HCT116 (cell line): ENCODE data around the gene WWTR1.

ENCODE experiments used
- CTCF ChIP-seq, 3 experiments: fragments of 200-600 bp in 1 of 3; sonication (generic) in 1 of 3; IDR thresholded peaks in 2 of 3; conservative IDR thresholded peaks in 1 of 3; 2 replicates each; pipeline ENCODE4 v1.5.1; 2012 to 2017; ENCODE audit warnings: low read depth in 2 of 3, low read length in 2 of 3, antibody characterized with exemption in 1 of 3, borderline replicate concordance in 1 of 3, control low read depth in 1 of 3, mild to moderate bottlenecking in 1 of 3, mixed read lengths in 1 of 3, mixed run types in 1 of 3, moderate library complexity in 1 of 3; ENCODE audit not compliant: insufficient read depth in 1 of 3
- EZH2 ChIP-seq: fragments of 200-600 bp; sonication (generic); IDR thresholded peaks from 2 replicates; pipeline ENCODE4 v1.6.1; 2017; ENCODE audit warnings: antibody characterized with exemption, mixed run types
- EZH2phosphoT487 ChIP-seq: fragments of 200-600 bp; IDR thresholded peaks from 2 replicates; pipeline ENCODE4 v1.6.1; 2018; ENCODE audit warnings: antibody characterized with exemption, borderline replicate concordance
- POLR2A ChIP-seq: IDR thresholded peaks from 2 replicates; pipeline ENCODE4 v1.7.0; 2011; ENCODE audit warnings: borderline replicate concordance; ENCODE audit not compliant: insufficient read depth, insufficient read length; ENCODE audit errors: extremely low read depth
- TCF7L2 ChIP-seq: IDR thresholded peaks from 2 replicates; pipeline ENCODE4 v1.7.0; 2011; ENCODE audit warnings: borderline replicate concordance, inconsistent platforms; ENCODE audit not compliant: insufficient read depth, insufficient read length; ENCODE audit errors: extremely low read depth

- TF ChIP-seq CTCF (IDR thresholded peaks at IDR 0.05 in 2 of 3, conservative IDR thresholded peaks at IDR 0.05 in 1 of 3; ENCODE audit: borderline replicate concordance in 1 of 3, insufficient read depth in 1 of 3, low read depth in 2 of 3, low read length in 2 of 3) (no peak), EZH2phosphoT487 (no peak), EZH2 (no peak), TCF7L2 (no peak), POLR2A (no peak)
Observed at GRCh38 chr3:149634573-149634972, 23.3 kb downstream of the WWTR1 start.
